ENCODE data around the gene ARRDC2.
A peak's percentile ranks its signal among the peaks of the same experiment; 100 is the strongest.

The ARRDC2 gene

DNA sequence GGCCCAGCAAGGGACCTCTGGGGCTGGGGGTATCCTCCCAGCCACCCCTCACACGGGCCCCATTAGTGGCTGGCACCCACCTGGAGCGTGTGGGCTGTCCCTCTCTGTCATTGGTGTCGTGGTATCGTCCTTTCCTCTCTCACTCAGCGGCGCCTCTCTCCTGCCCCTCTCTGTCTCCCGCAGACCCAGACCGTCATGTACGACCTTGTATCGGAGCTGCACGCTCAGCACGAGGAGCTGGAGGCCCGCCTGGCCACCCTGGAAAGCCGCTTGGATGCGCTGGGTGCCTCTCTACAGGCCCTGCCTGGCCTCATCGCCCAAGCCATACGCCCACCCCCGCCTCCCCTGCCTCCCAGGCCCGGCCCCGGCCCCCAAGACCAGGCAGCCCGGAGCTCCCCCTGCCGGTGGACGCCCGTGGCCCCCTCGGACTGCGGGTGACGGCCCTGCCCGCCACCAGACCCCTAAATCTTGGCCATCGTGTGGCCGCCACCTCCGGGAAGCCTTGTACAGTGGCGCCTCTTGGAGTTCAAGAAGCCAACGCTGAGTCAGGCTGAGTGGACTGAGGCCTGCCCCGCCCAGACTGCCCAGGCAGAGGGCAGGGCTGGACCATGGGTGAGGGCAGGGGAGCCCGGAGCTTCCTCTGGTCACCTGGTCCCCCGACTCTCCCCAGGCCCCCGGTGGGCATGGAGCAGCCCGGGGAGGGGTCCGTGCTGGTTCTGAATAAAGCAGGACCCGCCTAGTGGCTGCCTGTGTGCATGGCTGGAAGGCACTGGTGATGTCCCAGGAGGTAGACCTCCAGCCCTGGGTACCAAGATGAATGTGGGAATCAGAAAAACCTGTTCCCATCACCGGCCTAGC is 9.8 kb upstream of the ARRDC2 start:
- H3K27ac ChIP-seq (ENCODE audit: low read depth, low read length), result peak overlapping the region; percentile 86
- H3K36me3 ChIP-seq (ENCODE audit: low read length), result no peaks in the 10 kb centered on the region

GRCh38 chr19:17998827-17999150 is 9.2 kb upstream of the ARRDC2 start:
- Histone ChIP-seq H4K20me1 (ENCODE audit: low read depth, low read length) (no peaks in the 10 kb centered on the region), H3K79me2 (ENCODE audit: insufficient read depth, low read length) (peaks cover 18% of the 10 kb centered on the region), H3K27ac (ENCODE audit: low read depth, low read length) (no peak overlapping the region), H3K36me3 (ENCODE audit: low read length) (no peaks in the 10 kb centered on the region), H3K4me3 (ENCODE audit: insufficient read depth, low read length, poor library complexity, severe bottlenecking) (peak overlapping the region; percentile 62), H3K9me3 (ENCODE audit: insufficient read depth, low read length) (no peaks in the 10 kb centered on the region), H3K9ac (ENCODE audit: low read length) (peak overlapping the region; percentile 69), H3K4me2 (ENCODE audit: low read depth, low read length, poor library complexity, severe bottlenecking) (peak overlapping the region; percentile 73), H3K27me3 (ENCODE audit: low read length) (no peaks in the 10 kb centered on the region), H3F3A (ENCODE audit: insufficient read depth) (peaks cover 7% of the 10 kb centered on the region), H2AFZ (ENCODE audit: low read depth, low read length, severe bottlenecking) (no peak overlapping the region), H3K9me2 (replicated peaks; ENCODE audit: insufficient read depth, low read length) (no peaks in the 10 kb centered on the region)
- no peak for TF ChIP-seq EZH2phosphoT487 (conservative IDR thresholded peaks at IDR 0.05; ENCODE audit: low read length)
- no peak for TF ChIP-seq CTCF (IDR thresholded peaks at IDR 0.05; ENCODE audit: insufficient read depth, low read length, poor library complexity, severe bottlenecking)

More for the DNA sequence above, 9.8 kb upstream of the ARRDC2 start:
- peaks cover 18% of the 10 kb centered on the region for H3K79me2 ChIP-seq (ENCODE audit: insufficient read depth, low read length)
- H3K9ac ChIP-seq (ENCODE audit: low read length), result peak overlapping the region; percentile 69
- TF ChIP-seq CTCF (IDR thresholded peaks at IDR 0.05; ENCODE audit: insufficient read depth, low read length, poor library complexity, severe bottlenecking) (peak; percentile 97), EZH2phosphoT487 (conservative IDR thresholded peaks at IDR 0.05; ENCODE audit: low read length) (no peak)
- H3K4me2 ChIP-seq (ENCODE audit: low read depth, low read length, poor library complexity, severe bottlenecking), result peak overlapping the region; percentile 73
- no peaks in the 10 kb centered on the region for H3K9me3 ChIP-seq (ENCODE audit: insufficient read depth, low read length)
- H3K4me3 ChIP-seq (ENCODE audit: insufficient read depth, low read length, poor library complexity, severe bottlenecking), result peak overlapping the region; percentile 62
- H2AFZ ChIP-seq (ENCODE audit: low read depth, low read length, severe bottlenecking), result peak overlapping the region; percentile 90
- no peaks in the 10 kb centered on the region for H4K20me1 ChIP-seq (ENCODE audit: low read depth, low read length)
- no peaks in the 10 kb centered on the region for H3K9me2 ChIP-seq (replicated peaks; ENCODE audit: insufficient read depth, low read length)
- H3K27me3 ChIP-seq (ENCODE audit: low read length), result no peaks in the 10 kb centered on the region
- H3F3A ChIP-seq (ENCODE audit: insufficient read depth), result peaks cover 7% of the 10 kb centered on the region

DNA sequence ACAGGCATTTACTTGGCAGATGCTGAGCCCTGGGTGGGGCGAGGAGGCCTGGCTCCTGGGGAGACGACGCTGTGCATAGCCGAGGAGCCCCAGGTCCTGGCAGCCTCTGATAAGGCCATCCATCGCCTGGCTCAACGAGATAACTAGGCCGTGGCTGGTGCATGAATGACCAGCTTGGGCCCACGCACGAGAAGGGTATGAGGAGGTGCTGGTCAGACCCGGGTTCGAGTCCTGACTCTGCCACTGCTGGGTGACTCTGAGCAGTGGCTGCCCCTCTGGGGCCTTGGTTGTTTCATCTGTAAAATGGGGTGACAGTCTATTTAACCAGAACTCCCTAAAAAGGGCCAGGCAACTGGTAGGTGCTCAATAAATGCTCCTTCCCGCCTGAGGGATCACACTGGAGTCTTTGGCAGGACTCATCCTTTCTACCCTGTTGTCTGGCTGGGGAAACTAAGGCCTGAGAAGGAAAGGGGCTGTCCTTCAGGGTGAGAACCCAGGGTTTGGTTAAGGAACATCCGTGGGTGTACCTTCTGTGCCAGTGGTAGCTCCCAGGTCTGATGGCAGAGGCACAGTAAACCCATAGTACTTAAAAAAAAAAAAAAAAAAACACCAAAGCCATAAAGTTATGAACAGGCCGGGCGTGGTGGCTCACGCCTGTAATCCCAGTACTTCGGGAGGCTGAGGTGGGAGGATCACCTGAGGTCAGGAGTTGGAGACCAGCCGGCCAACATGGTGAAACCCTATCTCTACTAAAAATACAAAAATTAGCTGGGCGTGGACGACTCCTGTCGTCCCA is 8.1 kb upstream of the ARRDC2 start:
- Histone ChIP-seq H3K4me3 (ENCODE audit: insufficient read depth, low read length, poor library complexity, severe bottlenecking) (peak overlapping the region; percentile 63), H3K4me2 (ENCODE audit: low read depth, low read length, poor library complexity, severe bottlenecking) (peak overlapping the region; percentile 73), H3K9ac (ENCODE audit: low read length) (peak overlapping the region; percentile 75; the same call in 1 of the 2 replicates), H3K79me2 (ENCODE audit: insufficient read depth, low read length) (peaks cover 18% of the 10 kb centered on the region), H3K36me3 (ENCODE audit: low read length) (no peaks in the 10 kb centered on the region), H3K27me3 (ENCODE audit: low read length) (no peaks in the 10 kb centered on the region), H2AFZ (ENCODE audit: low read depth, low read length, severe bottlenecking) (no peak overlapping the region), H3K9me2 (replicated peaks; ENCODE audit: insufficient read depth, low read length) (no peaks in the 10 kb centered on the region), H3K9me3 (ENCODE audit: insufficient read depth, low read length) (no peaks in the 10 kb centered on the region), H4K20me1 (ENCODE audit: low read depth, low read length) (no peaks in the 10 kb centered on the region), H3F3A (ENCODE audit: insufficient read depth) (peaks cover 7% of the 10 kb centered on the region), H3K27ac (ENCODE audit: low read depth, low read length) (peak overlapping the region; percentile 87)
- TF ChIP-seq EZH2phosphoT487 (conservative IDR thresholded peaks at IDR 0.05; ENCODE audit: low read length) (no peak), CTCF (IDR thresholded peaks at IDR 0.05; ENCODE audit: insufficient read depth, low read length, poor library complexity, severe bottlenecking) (no peak)

All from SU-DHL-6 (cell line).